Skeletal muscle tissue (tissue), 4 donors: ENCODE measurements around the gene ENDOD1. TPM values are rescaled to one million over a fixed set of nuclear protein-coding genes. Genes with fewer than 3 reads are reported as not detected.
A peak's percentile ranks its signal among the peaks of the same experiment; 100 is the strongest.

Source experiments
- H3K27ac ChIP-seq: one replicate; pipeline ENCODE4 v1.7.0; 2013; ENCODE audit warnings: mild to moderate bottlenecking, low read depth, low read length, inconsistent platforms
- H3K27me3 ChIP-seq, 3 donors: one replicate each; pipeline ENCODE4 v1.7.0; 2013; ENCODE audit warnings: low read length in 3 of 3; ENCODE audit not compliant: control insufficient read depth in 3 of 3, insufficient read depth in 3 of 3
- H3K36me3 ChIP-seq, 3 donors: one replicate each; pipeline ENCODE4 v1.7.0; 2013; ENCODE audit warnings: low read length in 3 of 3; ENCODE audit not compliant: control insufficient read depth in 3 of 3, insufficient read depth in 3 of 3
- H3K4me1 ChIP-seq, 3 donors: one replicate each; pipeline ENCODE4 v1.7.0; 2013; ENCODE audit warnings: low read length in 3 of 3, mild to moderate bottlenecking in 3 of 3; ENCODE audit not compliant: control insufficient read depth in 3 of 3, insufficient read depth in 3 of 3
- H3K4me3 ChIP-seq, 3 donors: one replicate each; pipeline ENCODE4 v1.7.0; 2013; ENCODE audit warnings: low read length in 3 of 3
- H3K9ac ChIP-seq, 3 donors: one replicate each; pipeline ENCODE4 v1.7.0; 2013; ENCODE audit warnings: low read length in 3 of 3, mild to moderate bottlenecking in 3 of 3, moderate library complexity in 2 of 3, low read depth in 1 of 3
- H3K9me3 ChIP-seq, 3 donors: one replicate each; pipeline ENCODE4 v1.7.0; 2013; ENCODE audit warnings: low read length in 3 of 3; ENCODE audit not compliant: control insufficient read depth in 3 of 3
- total RNA-seq: library from RNA; depleted of rRNA; stranded (reverse); fragments of >200 nt; gene quantifications from one replicate; pipeline ENCODE4 v1.2.3, GENCODE V29; 2014
- donor health status: Osteomylitis.

The ENDOD1 gene
- total RNA-seq, 1 donor from 2014 or later = 99.2 TPM

GRCh38 chr11:95148406-95148805, 58.8 kb downstream of the ENDOD1 start:
- peak overlapping the region in 1 of 3 donors; percentile 23 for H3K4me3 ChIP-seq
- H3K9me3 ChIP-seq = no peaks in the 10 kb centered on the region
- H3K27me3 ChIP-seq = no peaks in the 10 kb centered on the region
- H3K9ac ChIP-seq = no peak overlapping the region
- H3K27ac ChIP-seq = peak overlapping the region; percentile 82
- peaks cover 34 to 51% (median 50%) of the 10 kb centered on the region in 3 donors for H3K4me1 ChIP-seq
- no peaks in the 10 kb centered on the region for H3K36me3 ChIP-seq

DNA sequence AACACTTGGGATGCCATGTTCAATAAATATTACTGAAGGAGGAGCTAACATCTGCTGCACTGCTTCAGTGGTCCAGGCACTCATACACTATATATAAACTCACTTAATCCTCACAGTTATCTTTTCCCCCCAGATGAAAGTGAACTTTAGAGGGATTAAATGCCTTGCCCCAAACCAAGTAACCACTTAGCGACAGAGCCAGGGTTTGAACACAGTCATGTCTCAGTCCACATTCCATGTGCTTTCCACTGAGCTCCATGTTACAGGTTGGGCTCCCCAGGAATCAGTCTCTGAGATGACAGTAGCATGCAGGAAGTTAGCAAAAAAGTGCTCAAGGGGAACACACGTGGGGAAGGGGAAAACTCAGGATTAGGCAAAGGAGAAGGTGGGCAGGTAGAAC, 59.3 kb downstream of the ENDOD1 start:
- peak overlapping the region in 1 of 3 donors; percentile 1 for H3K4me3 ChIP-seq
- no peaks in the 10 kb centered on the region for H3K27me3 ChIP-seq
- peaks cover 34 to 54% (median 50%) of the 10 kb centered on the region in 3 donors for H3K4me1 ChIP-seq
- peak overlapping the region; percentile 82 for H3K27ac ChIP-seq
- H3K36me3 ChIP-seq = no peaks in the 10 kb centered on the region
- H3K9me3 ChIP-seq = no peaks in the 10 kb centered on the region
- peak overlapping the region in 2 of 3 donors; percentile 10 to 21 for H3K9ac ChIP-seq

DNA sequence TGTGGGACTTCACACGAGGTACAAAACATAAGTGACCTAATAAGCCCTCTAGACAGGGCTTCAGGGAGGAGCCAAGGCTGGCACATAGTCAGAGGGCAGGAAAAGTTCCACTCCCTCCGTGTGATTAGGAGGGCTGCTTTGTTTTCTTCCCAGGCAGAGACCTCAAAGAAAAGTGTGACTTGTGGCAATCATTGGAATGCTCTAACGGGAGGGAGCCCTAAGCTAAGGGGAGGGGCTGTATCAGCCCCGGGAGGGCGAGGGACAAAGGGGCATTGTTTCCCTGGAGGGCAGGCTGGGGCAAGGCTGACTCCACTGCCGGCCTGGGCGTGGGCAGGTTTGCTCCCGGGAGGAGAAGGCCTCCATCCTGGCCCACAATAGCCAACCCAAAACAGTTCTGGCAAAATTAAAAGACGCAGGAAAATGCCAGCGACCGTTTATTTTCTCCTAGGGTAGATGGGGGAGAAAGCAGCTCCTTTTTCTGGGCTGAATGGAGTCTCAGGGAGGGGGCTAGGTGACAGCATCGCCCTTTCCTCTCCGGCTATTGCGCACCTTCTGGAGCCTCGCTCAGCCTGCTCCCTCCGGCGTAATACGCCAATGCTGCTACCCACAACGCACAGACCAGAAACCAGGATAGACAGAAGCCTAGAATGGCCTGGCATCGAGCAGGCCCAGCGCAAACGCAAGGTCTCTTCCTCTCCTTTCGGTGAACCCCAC, 60.2 kb downstream of the ENDOD1 start:
- peak overlapping the region; percentile 41 to 91 (median 80) for H3K4me3 ChIP-seq
- H3K4me1 ChIP-seq = peaks cover 34 to 54% (median 50%) of the 10 kb centered on the region in 3 donors

DNA sequence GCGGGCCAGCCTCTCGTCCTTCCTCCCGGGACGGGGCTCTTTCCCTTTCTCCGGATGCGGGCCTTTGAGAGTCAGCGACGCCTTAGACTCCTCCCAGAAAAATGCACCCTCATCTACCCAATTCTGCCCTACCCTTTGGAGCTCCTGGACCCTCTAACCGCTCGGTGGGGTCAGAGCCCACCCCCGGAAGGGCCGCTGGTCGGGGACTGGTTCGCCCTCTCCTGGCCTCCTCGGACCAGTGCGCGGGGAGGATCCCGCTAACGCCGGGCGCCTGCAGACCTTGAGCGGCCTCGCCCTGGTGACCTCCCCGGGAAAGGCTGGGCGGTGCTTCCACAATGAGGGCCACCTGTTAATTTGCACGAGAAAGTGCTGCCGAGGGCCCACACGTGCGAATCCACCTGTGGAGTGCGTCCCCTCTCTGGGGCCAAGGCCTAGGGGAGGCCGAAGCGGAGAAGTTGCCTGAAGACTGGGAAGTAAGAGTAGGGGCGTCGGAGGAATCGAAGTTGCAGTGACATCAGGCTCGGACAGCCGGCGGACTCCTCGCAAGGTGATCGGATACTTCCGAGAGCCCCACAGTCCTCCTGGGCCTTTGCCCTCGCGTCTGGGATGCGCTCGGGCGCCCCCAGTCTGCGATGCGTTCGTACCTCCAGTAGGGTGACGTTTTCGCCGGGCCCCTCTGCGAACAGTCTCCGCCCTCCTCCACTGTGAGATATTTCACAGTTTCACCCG, 61.5 kb downstream of the ENDOD1 start:
- peak overlapping the region; percentile 71 to 88 (median 87) for H3K9ac ChIP-seq
- H3K36me3 ChIP-seq = no peaks in the 10 kb centered on the region
- peak overlapping the region; percentile 82 for H3K27ac ChIP-seq
- H3K27me3 ChIP-seq = no peaks in the 10 kb centered on the region
- H3K4me3 ChIP-seq = peak overlapping the region; percentile 73 to 91 (median 80)
- H3K9me3 ChIP-seq = no peaks in the 10 kb centered on the region
- H3K4me1 ChIP-seq = peaks cover 35 to 52% (median 48%) of the 10 kb centered on the region in 3 donors

More for the DNA sequence above, 60.2 kb downstream of the ENDOD1 start:
- Histone ChIP-seq H3K9ac (peak overlapping the region; percentile 51 to 88 (median 87)), H3K27me3 (no peaks in the 10 kb centered on the region), H3K9me3 (no peaks in the 10 kb centered on the region), H3K36me3 (no peaks in the 10 kb centered on the region), H3K27ac (peak overlapping the region; percentile 82)

GRCh38 chr11:95152876-95153856, 63.5 kb downstream of the ENDOD1 start:
- Histone ChIP-seq H3K36me3 (no peaks in the 10 kb centered on the region), H3K4me1 (peaks cover 45 to 58% (median 53%) of the 10 kb centered on the region in 3 donors), H3K27me3 (no peaks in the 10 kb centered on the region), H3K9me3 (no peaks in the 10 kb centered on the region), H3K27ac (no peak overlapping the region), H3K4me3 (peak overlapping the region in 2 of 3 donors; percentile 17 to 24), H3K9ac (no peak overlapping the region)

GRCh38 chr11:95153857-95154246, 64.2 kb downstream of the ENDOD1 start:
- no peaks in the 10 kb centered on the region for H3K36me3 ChIP-seq
- no peak overlapping the region for H3K9ac ChIP-seq
- H3K27ac ChIP-seq = no peak overlapping the region

GRCh38 chr11:95154514-95154913, 64.9 kb downstream of the ENDOD1 start:
- no peak overlapping the region for H3K27ac ChIP-seq
- no peak overlapping the region for H3K4me3 ChIP-seq
- no peak overlapping the region for H3K9ac ChIP-seq
- H3K36me3 ChIP-seq = no peaks in the 10 kb centered on the region
- no peaks in the 10 kb centered on the region for H3K27me3 ChIP-seq
- no peaks in the 10 kb centered on the region for H3K9me3 ChIP-seq
- peaks cover 39 to 48% (median 40%) of the 10 kb centered on the region in 3 donors for H3K4me1 ChIP-seq

More at GRCh38 chr11:95153857-95154246, 64.2 kb downstream of the ENDOD1 start:
- H3K4me1 ChIP-seq = peaks cover 42 to 55% (median 46%) of the 10 kb centered on the region in 3 donors
- no peak overlapping the region for H3K4me3 ChIP-seq
- no peaks in the 10 kb centered on the region for H3K27me3 ChIP-seq
- H3K9me3 ChIP-seq = no peaks in the 10 kb centered on the region

GRCh38 chr11:95155385-95155784, 65.7 kb downstream of the ENDOD1 start:
- peaks cover 30 to 41% (median 32%) of the 10 kb centered on the region in 3 donors for H3K4me1 ChIP-seq
- H3K4me3 ChIP-seq = no peak overlapping the region
- H3K27me3 ChIP-seq = no peaks in the 10 kb centered on the region
- no peak overlapping the region for H3K27ac ChIP-seq
- no peaks in the 10 kb centered on the region for H3K9me3 ChIP-seq
- H3K9ac ChIP-seq = no peak overlapping the region
- H3K36me3 ChIP-seq = no peaks in the 10 kb centered on the region

DNA sequence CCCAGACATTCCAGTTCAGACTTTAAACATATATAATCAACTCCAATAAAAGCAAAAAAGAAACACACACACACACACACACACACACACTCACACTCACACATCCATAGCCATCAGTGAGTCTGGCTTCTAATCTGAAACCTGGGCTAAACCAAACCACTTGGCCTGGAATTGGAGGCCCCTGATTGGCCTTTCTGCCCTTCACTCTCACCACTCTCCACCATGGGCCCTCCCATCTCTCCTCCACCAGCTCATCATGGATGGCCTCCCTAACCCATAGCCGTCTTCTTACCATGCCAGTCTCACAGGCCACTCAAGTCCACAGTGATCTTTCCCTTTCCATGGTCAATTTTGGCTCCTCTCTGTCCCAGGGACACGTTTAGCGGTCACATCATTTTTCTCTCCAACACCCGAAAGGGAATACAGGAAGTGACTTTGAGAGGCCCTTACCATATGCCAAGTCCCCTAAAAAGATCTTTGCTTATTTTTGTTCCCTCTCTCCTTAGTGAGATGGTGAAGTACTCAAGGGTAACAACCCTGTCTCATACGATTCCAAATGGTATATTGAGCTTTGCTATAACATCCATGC, 66.6 kb downstream of the ENDOD1 start:
- H3K4me1 ChIP-seq = peaks cover 27 to 45% (median 32%) of the 10 kb centered on the region in 3 donors
- no peaks in the 10 kb centered on the region for H3K9me3 ChIP-seq
- no peak overlapping the region for H3K4me3 ChIP-seq
- peak overlapping the region; percentile 46 for H3K27ac ChIP-seq
- no peak overlapping the region for H3K9ac ChIP-seq
- no peaks in the 10 kb centered on the region for H3K27me3 ChIP-seq
- H3K36me3 ChIP-seq = no peaks in the 10 kb centered on the region
